H1 (cell line): ENCODE measurements around the gene OR51B5.

Source experiments
- ASH2L ChIP-seq: fragments of 200-600, 300-600 bp; sonication (generic); IDR thresholded peaks from one replicate; pipeline ENCODE4 v1.7.1; 2017; ENCODE audit warnings: low read length
- BACH1 ChIP-seq: IDR thresholded peaks from 2 replicates; pipeline ENCODE4 v1.6.1; 2012; ENCODE audit warnings: low read length, improper control_type of control experiment
- CEBPB ChIP-seq: IDR thresholded peaks from 2 replicates; pipeline ENCODE4 v1.6.1; 2012; ENCODE audit warnings: low read depth, low read length
- EP300 ChIP-seq, 2 experiments: IDR thresholded peaks; 1 replicate in 1 of 2; 2 replicates in 1 of 2; pipeline ENCODE4 v1.6.1; 2011 to 2012; ENCODE audit warnings: low read depth in 2 of 2, low read length in 2 of 2, mild to moderate bottlenecking in 2 of 2, borderline replicate concordance in 1 of 2, inconsistent platforms in 1 of 2, moderate library complexity in 1 of 2
- MAFK ChIP-seq: IDR thresholded peaks from 2 replicates; pipeline ENCODE4 v1.6.1; 2012; ENCODE audit warnings: low read depth, mild to moderate bottlenecking, improper control_type of control experiment, low read length
- POLR2A ChIP-seq, 2 experiments: IDR thresholded peaks; 1 replicate in 1 of 2; 2 replicates in 1 of 2; pipeline ENCODE4 v1.6.1; 2011; ENCODE audit warnings: low read depth in 2 of 2, low read length in 2 of 2, mild to moderate bottlenecking in 2 of 2; ENCODE audit errors: control extremely low read depth in 1 of 2
- RFX5 ChIP-seq: IDR thresholded peaks from 2 replicates; pipeline ENCODE4 v1.6.1; 2011; ENCODE audit warnings: low read depth, low read length, improper control_type of control experiment, borderline replicate concordance
- SIN3A ChIP-seq, 2 experiments: IDR thresholded peaks in 1 of 2; conservative IDR thresholded peaks in 1 of 2; 2 replicates each; pipeline ENCODE4 v1.6.1; 2011 to 2012; ENCODE audit warnings: low read length in 2 of 2, improper control_type of control experiment in 1 of 2, low read depth in 1 of 2, mild to moderate bottlenecking in 1 of 2
- YY1 ChIP-seq: IDR thresholded peaks from 2 replicates; pipeline ENCODE4 v1.6.1; 2011; ENCODE audit warnings: low read depth, mild to moderate bottlenecking, low read length
- ZNF274 ChIP-seq: IDR thresholded peaks from 2 replicates; pipeline ENCODE4 v1.7.0; 2012; ENCODE audit warnings: low read length, borderline replicate concordance; ENCODE audit errors: extremely low read depth
- TF ChIP-seq, protein P1 (sequence below), 3 experiments: IDR thresholded peaks; 1 replicate in 2 of 3; 2 replicates in 1 of 3; pipeline versions ENCODE4 v1.5.1 to v1.6.1; 2011; ENCODE audit warnings: low read length in 3 of 3, mild to moderate bottlenecking in 3 of 3, inconsistent platforms in 2 of 3, low read depth in 1 of 3, moderate library complexity in 1 of 3; ENCODE audit not compliant: insufficient read depth in 1 of 3; ENCODE audit errors: control extremely low read depth in 1 of 3

DNA sequence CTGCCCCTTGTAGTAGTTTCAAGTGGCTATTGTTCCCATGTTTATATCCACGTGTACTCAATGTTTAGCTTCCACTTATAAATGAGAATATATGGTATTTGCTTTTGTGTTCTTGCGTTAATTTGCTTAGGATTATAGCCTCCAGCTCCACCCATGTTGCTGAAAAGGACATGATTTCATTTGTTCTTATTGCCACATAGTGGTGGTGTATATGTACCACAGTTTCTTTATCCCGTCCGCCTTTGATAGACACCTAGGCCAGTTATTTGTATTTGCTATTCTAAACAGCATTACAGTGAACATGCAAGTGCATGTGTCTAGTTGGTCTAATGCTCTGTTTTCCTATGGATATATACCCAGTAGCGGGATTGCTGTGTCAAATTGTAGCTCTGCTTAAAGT is 26.0 kb downstream of the OR51B5 start:
- TF ChIP-seq, protein P1, sequence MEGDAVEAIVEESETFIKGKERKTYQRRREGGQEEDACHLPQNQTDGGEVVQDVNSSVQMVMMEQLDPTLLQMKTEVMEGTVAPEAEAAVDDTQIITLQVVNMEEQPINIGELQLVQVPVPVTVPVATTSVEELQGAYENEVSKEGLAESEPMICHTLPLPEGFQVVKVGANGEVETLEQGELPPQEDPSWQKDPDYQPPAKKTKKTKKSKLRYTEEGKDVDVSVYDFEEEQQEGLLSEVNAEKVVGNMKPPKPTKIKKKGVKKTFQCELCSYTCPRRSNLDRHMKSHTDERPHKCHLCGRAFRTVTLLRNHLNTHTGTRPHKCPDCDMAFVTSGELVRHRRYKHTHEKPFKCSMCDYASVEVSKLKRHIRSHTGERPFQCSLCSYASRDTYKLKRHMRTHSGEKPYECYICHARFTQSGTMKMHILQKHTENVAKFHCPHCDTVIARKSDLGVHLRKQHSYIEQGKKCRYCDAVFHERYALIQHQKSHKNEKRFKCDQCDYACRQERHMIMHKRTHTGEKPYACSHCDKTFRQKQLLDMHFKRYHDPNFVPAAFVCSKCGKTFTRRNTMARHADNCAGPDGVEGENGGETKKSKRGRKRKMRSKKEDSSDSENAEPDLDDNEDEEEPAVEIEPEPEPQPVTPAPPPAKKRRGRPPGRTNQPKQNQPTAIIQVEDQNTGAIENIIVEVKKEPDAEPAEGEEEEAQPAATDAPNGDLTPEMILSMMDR (IDR thresholded peaks at IDR 0.05; ENCODE audit: control extremely low read depth in 1 of 3, insufficient read depth in 1 of 3, low read depth in 1 of 3, low read length in 3 of 3), result no peak
- no peak for TF ChIP-seq ZNF274
- TF ChIP-seq RFX5, result no peak
- TF ChIP-seq POLR2A (IDR thresholded peaks at IDR 0.05; ENCODE audit: control extremely low read depth in 1 of 2, low read depth in 2 of 2, low read length in 2 of 2), result no peak
- TF ChIP-seq EP300 (IDR thresholded peaks at IDR 0.05; ENCODE audit: borderline replicate concordance in 1 of 2, low read depth in 2 of 2, low read length in 2 of 2), result no peak
- TF ChIP-seq SIN3A (conservative IDR thresholded peaks at IDR 0.05 in 1 of 2, IDR thresholded peaks at IDR 0.05 in 1 of 2; ENCODE audit: low read depth in 1 of 2, low read length in 2 of 2), result no peak
- no peak for TF ChIP-seq CEBPB
- TF ChIP-seq YY1, result no peak
- TF ChIP-seq BACH1, result no peak
- TF ChIP-seq MAFK, result no peak
- no peak for TF ChIP-seq ASH2L
